Retinal pigment epithelial cell (primary cell): ENCODE results near the gene NTF4.
A peak's percentile ranks its signal among the peaks of the same experiment; 100 is the strongest.
"Not testable (repeated sequence)": the region's sequence is repeated elsewhere in the genome, so short reads cannot be mapped to it uniquely, and the experiment has no call there.

Experiments
- DNase-seq: peaks from one replicate; pipeline ENCODE4 v3.0.0-alpha.2; 2010; ENCODE audit warnings: low read depth
- H3K4me3 ChIP-seq: 2 replicates; pipeline ENCODE4 v1.5.1; 2011; ENCODE audit warnings: mild to moderate bottlenecking, low read length, control low read depth, moderate library complexity
- CTCF ChIP-seq: conservative IDR thresholded peaks from 2 replicates; pipeline ENCODE4 v1.5.1; 2011; ENCODE audit warnings: low read depth, low read length, control low read depth, inconsistent platforms

Gene NTF4

GRCh38 chr19:49064029-49064629, 489 bp downstream of the NTF4 start:
- TF ChIP-seq CTCF, result no peak
- H3K4me3 ChIP-seq, result no peak overlapping the region
- no peak for DNase-seq

- H3K4me3 ChIP-seq, result no peak overlapping the region
- no peak for DNase-seq
- TF ChIP-seq CTCF, result no peak
Measured at GRCh38 chr19:49061445-49061844, 3.2 kb downstream of the NTF4 start.

GRCh38 chr19:49061000-49061399, 3.6 kb downstream of the NTF4 start:
- no peak for TF ChIP-seq CTCF
- no peak for DNase-seq
- H3K4me3 ChIP-seq, result no peak overlapping the region

GRCh38 chr19:49059053-49059452, 5.6 kb downstream of the NTF4 start:
- H3K4me3 ChIP-seq, result no peak overlapping the region
- DNase-seq, result no peak
- no peak for TF ChIP-seq CTCF

- DNase-seq, result no peak
- no peak for TF ChIP-seq CTCF
- no peak overlapping the region for H3K4me3 ChIP-seq
Measured at GRCh38 chr19:49058562-49058961, 6.1 kb downstream of the NTF4 start.

- no peak for TF ChIP-seq CTCF
- no peak for DNase-seq
- H3K4me3 ChIP-seq, result peak within 1 kb of the TSS; percentile 53
Measured at GRCh38 chr19:49057636-49058234, 6.9 kb downstream of the NTF4 start, which contains the start of gene CGB7. TSS of gene CGB7 (minus strand) at chr19:49057749. CDS start at chr19:49055375, 2,374 bp downstream.

- H3K4me3 ChIP-seq, result peak overlapping the region; percentile 53
- not testable (repeated sequence) for DNase-seq
Measured at GRCh38 chr19:49056902-49057596, 7.6 kb downstream of the NTF4 start.
